T-cell (primary cell): ENCODE measurements around the gene SEC14L6. TPM values are rescaled to one million over a fixed set of nuclear protein-coding genes. Genes with fewer than 3 reads are reported as not detected.
"Not testable (repeated sequence)": the region's sequence is repeated elsewhere in the genome, so short reads cannot be mapped to it uniquely, and the experiment has no call there.

ENCODE experiments used
- ATAC-seq, 4 experiments: fragments of 200-7000 bp in 3 of 4; fragments of 150-1000 bp in 1 of 4; cut with Tn5 transposase; replicated peaks in 1 of 4; 1 replicate in 3 of 4; 2 replicates in 1 of 4; pipeline ENCODE4 v1.10.0; 2021; ENCODE audit warnings: moderate library complexity in 3 of 4, mild to moderate bottlenecking in 2 of 4, moderate number of reproducible peaks in 1 of 4
- CTCF ChIA-PET, 2 donors: fragments of 300-600 bp; sonication (Branson Sonifier 250); formaldehyde crosslinking; loops; one replicate each; lab custom pipeline; 2022; ENCODE audit warnings: antibody characterized with exemption in 2 of 2; lab: Charles Lee
- POLR2A ChIA-PET, 2 donors: fragments of 300-600 bp; sonication (Branson Sonifier 250); formaldehyde crosslinking; loops; one replicate each; lab custom pipeline; 2022; ENCODE audit warnings: antibody characterized with exemption in 2 of 2; lab: Charles Lee
- DNase-seq, 35 experiments: peaks; one replicate each; pipeline versions ENCODE4 v3.0.0 to v3.0.0-alpha.2; 2013 to 2023
- H3K27ac ChIP-seq: one replicate; pipeline ENCODE4 v1.5.1; 2013; ENCODE audit warnings: low read length
- H3K27me3 ChIP-seq, 2 experiments: replicated peaks in 1 of 2; 1 replicate in 1 of 2; 2 replicates in 1 of 2; pipeline versions ENCODE4 v1.6.1 to v1.7.0; 2013; ENCODE audit warnings: low read length in 1 of 2, mixed read lengths in 1 of 2; ENCODE audit not compliant: control insufficient read depth in 2 of 2, insufficient read depth in 2 of 2; ENCODE audit errors: extremely low read depth in 1 of 2
- H3K36me3 ChIP-seq, 2 donors: 1 replicate in 1 of 2; 2 replicates in 1 of 2; pipeline versions ENCODE4 v1.6.1 to v1.7.0; 2013; ENCODE audit warnings: low read length in 1 of 2; ENCODE audit not compliant: control insufficient read depth in 2 of 2, insufficient read depth in 1 of 2; ENCODE audit errors: extremely low read depth in 1 of 2
- H3K4me1 ChIP-seq, 2 experiments: 1 replicate in 1 of 2; 2 replicates in 1 of 2; pipeline versions ENCODE4 v1.6.1 to v1.7.0; 2013; ENCODE audit warnings: low read length in 2 of 2, mixed read lengths in 1 of 2; ENCODE audit not compliant: insufficient read depth in 2 of 2, control insufficient read depth in 1 of 2; ENCODE audit errors: extremely low read depth in 1 of 2
- H3K4me3 ChIP-seq, 2 donors: 1 replicate in 1 of 2; 2 replicates in 1 of 2; pipeline versions ENCODE4 v1.5.1 to v1.7.0; 2013; ENCODE audit warnings: mild to moderate bottlenecking in 2 of 2, low read length in 1 of 2, moderate library complexity in 1 of 2; ENCODE audit not compliant: control insufficient read depth in 1 of 2; ENCODE audit errors: extremely low read depth in 1 of 2
- H3K9me3 ChIP-seq: 2 replicates; pipeline ENCODE4 v1.7.0; 2013
- H3K27ac Mint-ChIP-seq, 2 donors: one replicate each; pipeline ENCODE4 v1.8.0; 2020 to 2021; ENCODE audit warnings: mild to moderate bottlenecking in 2 of 2, mixed read lengths in 2 of 2
- H3K27me3 Mint-ChIP-seq, 2 donors: one replicate each; pipeline ENCODE4 v1.8.0; 2021 to 2022; ENCODE audit warnings: mixed read lengths in 2 of 2
- H3K36me3 Mint-ChIP-seq: one replicate; pipeline ENCODE4 v1.8.0; 2021; ENCODE audit warnings: mixed read lengths
- H3K4me1 Mint-ChIP-seq, 3 donors: one replicate each; pipeline ENCODE4 v1.8.0; 2020 to 2022; ENCODE audit warnings: mixed read lengths in 3 of 3, mild to moderate bottlenecking in 1 of 3
- H3K4me3 Mint-ChIP-seq, 3 donors: one replicate each; pipeline ENCODE4 v1.8.0; 2020 to 2022; ENCODE audit warnings: mild to moderate bottlenecking in 3 of 3, mixed read lengths in 3 of 3, moderate library complexity in 3 of 3
- H3K9me3 Mint-ChIP-seq, 3 donors: one replicate each; pipeline ENCODE4 v1.8.0; 2020 to 2022; ENCODE audit warnings: mixed read lengths in 3 of 3
- WGBS: methylation state at CpG from one replicate; pipeline ENCODE4 v1.1.5; 2013; ENCODE audit warnings: missing lambda C conversion rate; ENCODE audit not compliant: insufficient coverage; 5-methylcytosine and 5-hydroxymethylcytosine counted together
- total RNA-seq, 35 experiments: library from RNA in 6 of 35; stranded (reverse) in 6 of 35; fragments of 120-200 nt in 1 of 35; gene quantifications; one replicate each; pipeline versions ENCODE4 v1.2.1 to v1.2.4 and lab custom pipeline; 2013 to 2026

The SEC14L6 gene
- total RNA-seq, 5 donors from 2014 or later (not counting 1 experiment from before 2014, with no cell fraction given), result 0.13 TPM; not detected in 4

DNA sequence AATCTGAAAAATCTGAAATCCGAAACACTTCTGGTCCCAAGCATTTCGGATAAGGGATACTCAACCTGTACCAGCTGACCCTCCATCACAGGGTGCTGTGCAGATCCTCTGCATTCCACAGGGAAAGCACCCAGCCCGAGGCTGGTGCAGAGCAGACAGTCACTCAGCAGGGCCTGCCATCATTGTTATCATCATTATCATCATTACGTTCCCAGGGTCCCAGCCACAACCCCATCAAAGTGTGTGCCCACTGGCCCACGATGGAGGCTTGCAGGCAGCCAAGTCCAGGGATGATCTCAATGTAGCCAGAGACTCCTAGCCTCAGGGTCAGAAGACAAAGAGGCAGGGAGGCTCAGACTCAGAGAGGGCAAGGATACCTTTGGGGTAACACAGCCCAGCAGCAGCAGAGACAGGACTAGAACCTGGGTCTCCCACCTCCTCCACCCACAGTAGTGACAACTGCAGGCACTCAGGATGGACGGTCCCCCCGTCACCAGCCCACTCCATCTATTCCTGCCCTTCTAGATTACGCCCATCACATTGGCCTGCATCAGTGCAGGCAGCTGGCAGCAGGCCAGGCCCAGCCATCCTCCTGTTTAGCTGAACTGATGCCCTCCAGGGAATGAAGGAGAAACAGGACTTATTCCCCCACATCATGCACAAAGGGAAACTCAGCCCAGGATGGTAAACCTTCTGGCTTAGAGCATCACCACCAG lies 17.7 kb upstream of the SEC14L6 start:
- Histone ChIP-seq H3K27ac (no peak overlapping the region), H3K4me3 (no peak overlapping the region), H3K9me3 (no peaks in the 10 kb centered on the region), H3K27me3 (peaks cover 0 to 42% of the 10 kb centered on the region in 2 experiments), H3K36me3 (no peaks in the 10 kb centered on the region), H3K4me1 (no peaks in the 10 kb centered on the region)
- CTCF ChIA-PET, result no interaction called here
- ATAC-seq (no peak), DNase-seq (no peak)
- no peak overlapping the region for H3K4me3 Mint-ChIP-seq
- H3K9me3 Mint-ChIP-seq, result no peaks in the 10 kb centered on the region
- H3K4me1 Mint-ChIP-seq, result no peaks in the 10 kb centered on the region
- peaks cover 3 to 12% of the 10 kb centered on the region in 2 donors for H3K27me3 Mint-ChIP-seq
- 76% methylated on average over 7 of the region's 8 CpGs for WGBS
- H3K36me3 Mint-ChIP-seq, result peaks cover 4% of the 10 kb centered on the region
- POLR2A ChIA-PET, result no interaction called here
- no peak overlapping the region for H3K27ac Mint-ChIP-seq

DNA sequence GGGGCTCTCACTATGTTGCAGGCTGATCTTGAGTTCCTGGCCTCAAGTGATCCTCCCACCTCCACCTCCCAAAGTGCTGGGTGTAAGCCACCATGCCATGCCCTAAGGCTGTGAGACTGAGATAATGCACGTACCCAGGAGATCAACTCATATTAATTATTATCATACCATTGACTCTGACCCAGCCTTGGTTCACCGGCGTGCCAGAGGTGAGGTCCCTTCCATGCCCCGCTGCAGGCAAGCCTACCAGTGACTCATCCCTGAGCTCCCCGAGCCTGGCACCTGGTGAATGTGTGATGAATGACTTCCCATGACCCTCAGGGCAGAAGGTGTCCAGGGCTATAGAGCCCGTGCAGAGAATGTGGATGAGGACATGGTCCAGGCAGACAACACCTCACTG lies 15.8 kb upstream of the SEC14L6 start:
- Mint-ChIP-seq H3K27me3 (peaks cover 0 to 3% of the 10 kb centered on the region in 2 donors), H3K36me3 (no peaks in the 10 kb centered on the region), H3K4me1 (no peaks in the 10 kb centered on the region), H3K9me3 (no peaks in the 10 kb centered on the region), H3K4me3 (no peak overlapping the region), H3K27ac (no peak overlapping the region)
- no peak for DNase-seq
- Histone ChIP-seq H3K4me3 (no peak overlapping the region), H3K27ac (no peak overlapping the region), H3K9me3 (no peaks in the 10 kb centered on the region), H3K36me3 (no peaks in the 10 kb centered on the region), H3K4me1 (no peaks in the 10 kb centered on the region), H3K27me3 (peaks cover 0 to 37% of the 10 kb centered on the region in 2 experiments)
- POLR2A ChIA-PET, result no interaction called here
- ATAC-seq, result no peak
- CTCF ChIA-PET, result no interaction called here
- WGBS, result 72% methylated on average over 3 of the region's 6 CpGs

DNA sequence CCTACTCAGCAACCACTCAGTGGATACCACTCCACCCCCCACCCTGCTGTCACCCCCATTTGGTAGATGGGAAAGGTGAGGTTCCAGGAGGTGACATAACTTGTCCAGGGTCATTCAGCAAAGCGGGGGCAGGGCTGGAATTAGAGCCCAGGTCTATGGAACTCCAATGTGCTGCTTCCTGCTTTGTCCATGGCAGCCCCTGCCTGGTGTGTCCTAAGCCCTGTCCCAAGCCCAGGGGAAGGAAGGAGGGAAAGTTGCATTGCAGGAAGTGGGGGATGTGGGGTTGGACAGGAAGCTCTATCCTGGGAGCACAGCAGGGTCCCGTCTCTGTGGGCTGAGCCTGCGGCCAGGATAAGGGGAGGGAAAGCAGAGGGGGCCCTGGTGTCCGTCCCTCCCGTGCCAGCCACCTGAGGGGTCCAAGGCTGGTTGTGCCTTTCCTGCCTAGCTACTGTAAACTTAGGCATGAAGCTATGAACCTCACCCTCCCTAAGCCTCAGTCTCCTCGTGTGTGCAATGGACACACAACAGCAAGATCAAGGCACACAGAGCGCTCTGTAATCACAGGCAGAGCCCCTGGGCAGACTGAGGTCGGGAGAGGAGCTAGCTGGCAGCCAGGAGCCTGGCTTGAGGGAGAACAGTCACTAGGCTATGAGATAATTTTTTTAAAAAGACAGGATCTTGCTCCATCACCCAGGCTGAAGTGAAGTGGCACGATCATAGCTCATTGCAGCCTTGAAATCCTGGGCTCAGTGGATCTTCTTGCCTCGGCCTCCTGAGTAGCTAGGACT lies 15.1 kb upstream of the SEC14L6 start:
- Mint-ChIP-seq H3K27me3 (peaks cover 0 to 3% of the 10 kb centered on the region in 2 donors), H3K4me3 (no peak overlapping the region), H3K27ac (no peak overlapping the region), H3K9me3 (no peaks in the 10 kb centered on the region), H3K4me1 (no peaks in the 10 kb centered on the region), H3K36me3 (no peaks in the 10 kb centered on the region)
- H3K27me3 ChIP-seq, result peaks cover 0 to 37% of the 10 kb centered on the region in 2 experiments
- no peak overlapping the region for H3K4me3 ChIP-seq
- DNase-seq (no peak), ATAC-seq (no peak)
- H3K27ac ChIP-seq, result no peak overlapping the region
- H3K36me3 ChIP-seq, result no peaks in the 10 kb centered on the region
- WGBS, result 63% methylated on average over 2 of the region's 10 CpGs
- no peaks in the 10 kb centered on the region for H3K4me1 ChIP-seq
- no peaks in the 10 kb centered on the region for H3K9me3 ChIP-seq
- POLR2A ChIA-PET, result no interaction called here
- CTCF ChIA-PET, result no interaction called here

DNA sequence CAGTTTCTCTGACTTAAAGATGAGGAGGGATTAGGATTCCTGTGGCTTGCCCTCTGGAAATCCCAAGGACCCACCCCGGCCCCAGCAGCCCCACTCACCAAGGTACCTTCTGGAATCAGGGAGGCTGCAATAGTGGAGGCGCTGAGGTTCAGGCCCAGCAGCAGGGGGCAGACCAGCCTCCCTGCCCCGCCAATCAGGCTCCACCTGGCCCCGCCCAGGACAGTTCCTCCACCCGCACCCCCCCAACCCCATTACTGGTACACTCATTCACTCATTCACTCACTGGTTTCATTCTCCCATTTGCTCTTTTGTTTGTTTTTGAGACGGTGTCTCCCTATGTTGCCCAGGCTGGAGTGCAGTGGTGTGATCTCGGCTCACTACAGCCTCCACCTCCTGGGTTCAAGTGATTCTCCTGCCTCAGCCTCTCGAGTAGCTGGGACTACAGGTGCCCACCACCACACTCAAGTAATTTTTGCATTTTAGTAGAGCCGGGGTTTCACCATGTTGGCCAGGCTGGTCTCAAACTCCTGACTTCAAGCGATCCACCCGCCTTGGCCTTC lies 14.2 kb upstream of the SEC14L6 start:
- DNase-seq, H3K4me3 ChIP-seq, H3K27ac ChIP-seq, H3K4me1 ChIP-seq, H3K9me3 ChIP-seq, H3K4me1 Mint-ChIP-seq, ATAC-seq, H3K27me3 Mint-ChIP-seq, H3K27ac Mint-ChIP-seq, H3K36me3 Mint-ChIP-seq, H3K4me3 Mint-ChIP-seq, H3K9me3 Mint-ChIP-seq, H3K36me3 ChIP-seq, POLR2A ChIA-PET, CTCF ChIA-PET: not testable (repeated sequence)
- 32% methylated on average over 4 of the region's 11 CpGs for WGBS
- H3K27me3 ChIP-seq, result peaks cover 0 to 33% of the 10 kb centered on the region in 2 experiments

GRCh38 chr22:30559889-30560288 lies 13.3 kb upstream of the SEC14L6 start:
- DNase-seq, result no peak
- ATAC-seq, result no peak
- H3K9me3 ChIP-seq, result no peaks in the 10 kb centered on the region
- no peak overlapping the region for H3K4me3 Mint-ChIP-seq
- H3K27me3 ChIP-seq, result peaks cover 0 to 29% of the 10 kb centered on the region in 2 experiments
- no peak overlapping the region for H3K4me3 ChIP-seq
- H3K27ac Mint-ChIP-seq, result no peak overlapping the region
- no peaks in the 10 kb centered on the region for H3K36me3 ChIP-seq
- no peaks in the 10 kb centered on the region for H3K4me1 ChIP-seq
- H3K27me3 Mint-ChIP-seq, result peaks cover 0 to 3% of the 10 kb centered on the region in 2 donors
- 93% methylated on average over 3 of the region's 6 CpGs for WGBS
- H3K36me3 Mint-ChIP-seq, result no peaks in the 10 kb centered on the region
- CTCF ChIA-PET, result interaction anchor here in 1 of 2 donors (0.5 kb wide), 1 partner anchor 35 kb away, joined by 6 read pairs; no protein-coding TSS in a partner anchor
- no peaks in the 10 kb centered on the region for H3K4me1 Mint-ChIP-seq
- no peaks in the 10 kb centered on the region for H3K9me3 Mint-ChIP-seq
- POLR2A ChIA-PET, result no interaction called here
- no peak overlapping the region for H3K27ac ChIP-seq

DNA sequence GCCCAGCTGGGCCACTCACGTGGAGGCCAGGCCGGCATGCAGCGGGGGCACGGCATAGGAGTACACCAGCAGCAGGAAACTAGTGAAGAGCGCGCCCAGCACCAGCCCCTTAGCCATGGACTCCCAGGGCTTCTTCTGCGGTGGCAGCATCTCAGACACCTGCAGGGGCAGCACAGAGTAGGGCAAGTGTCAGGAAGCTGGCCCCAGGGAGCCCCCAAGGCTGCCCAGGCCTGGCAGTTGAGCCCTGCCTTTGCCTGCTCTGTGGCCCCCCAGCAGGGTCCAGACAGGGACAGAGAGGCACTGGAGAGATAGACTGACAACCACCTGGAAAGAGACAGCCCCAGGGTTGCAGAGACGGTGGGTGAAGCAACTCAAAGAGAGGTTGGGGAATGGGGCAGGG lies 10.7 kb upstream of the SEC14L6 start:
- no peaks in the 10 kb centered on the region for H3K9me3 Mint-ChIP-seq
- 86% methylated on average over 7 of the region's 8 CpGs for WGBS
- no peaks in the 10 kb centered on the region for H3K36me3 ChIP-seq
- H3K4me3 Mint-ChIP-seq, result no peak overlapping the region
- no peaks in the 10 kb centered on the region for H3K4me1 Mint-ChIP-seq
- no peaks in the 10 kb centered on the region for H3K36me3 Mint-ChIP-seq
- H3K27me3 Mint-ChIP-seq, result peaks cover 0 to 2% of the 10 kb centered on the region in 2 donors
- no peak overlapping the region for H3K27ac Mint-ChIP-seq
- CTCF ChIA-PET, result no interaction called here
- POLR2A ChIA-PET, result no interaction called here
- ATAC-seq (no peak), DNase-seq (no peak)
- H3K4me3 ChIP-seq, result no peak overlapping the region
- H3K9me3 ChIP-seq, result no peaks in the 10 kb centered on the region
- H3K27me3 ChIP-seq, result peaks cover 0 to 24% of the 10 kb centered on the region in 2 experiments
- no peak overlapping the region for H3K27ac ChIP-seq
- no peaks in the 10 kb centered on the region for H3K4me1 ChIP-seq
